Measurements from ENCODE around the gene NQO2. TPM values are rescaled to one million over a fixed set of nuclear protein-coding genes. Genes with fewer than 3 reads are reported as not detected.

NQO2 gene
- total RNA-seq, 2 experiments from 2014 or later: 12.8 to 13.7 TPM

Other genes starting within 250 kb of the NQO2 start
- gene MYLK4, start 249.0 kb upstream of the NQO2 start, total RNA-seq: under 1 TPM; 0.10 to 0.21 TPM
- gene WRNIP1, start 234.5 kb upstream of the NQO2 start, total RNA-seq: 10 to 100 TPM; 47.6 to 47.8 TPM
- gene SERPINB1, start 158.0 kb upstream of the NQO2 start, total RNA-seq: 10 to 100 TPM; 38.1 to 44.7 TPM
- gene SERPINB9, start 96.6 kb upstream of the NQO2 start, total RNA-seq: 10 to 100 TPM; 51.3 to 51.4 TPM
- gene SERPINB6, start 28.3 kb upstream of the NQO2 start, total RNA-seq: 10 to 100 TPM; 54.9 to 56.0 TPM
- gene RIPK1, start 68.6 kb downstream of the NQO2 start, total RNA-seq: 10 to 100 TPM; 13.8 to 15.5 TPM
- gene BPHL, start 118.8 kb downstream of the NQO2 start, total RNA-seq: 10 to 100 TPM in 1 of 2 experiments, 1 to 10 TPM in 1; 9.3 to 11.2 TPM
- gene TUBB2A, start 157.7 kb downstream of the NQO2 start, total RNA-seq: 1 to 10 TPM; 1.8 to 2.0 TPM
- under 1 TPM; 0.25 to 0.28 TPM for gene TUBB2B, start 227.8 kb downstream of the NQO2 start, total RNA-seq